Suprapubic skin (tissue), 4 donors: ENCODE results near the gene BRICD5. TPM values are rescaled to one million over a fixed set of nuclear protein-coding genes. Genes with fewer than 3 reads are reported as not detected.

Source experiments
- DNase-seq, 2 donors: peaks; one replicate each; pipeline ENCODE4 v3.0.0-alpha.2; 2019; ENCODE audit warnings: low spot score in 2 of 2
- H3K27ac ChIP-seq: fragments of 200-600 bp; sonication (generic); one replicate; pipeline ENCODE4 v1.5.1; 2019
- H3K27me3 ChIP-seq: fragments of 200-600 bp; sonication (generic); one replicate; pipeline ENCODE4 v1.5.1; 2019
- H3K36me3 ChIP-seq: fragments of 200-600 bp; sonication (generic); one replicate; pipeline ENCODE4 v1.5.1; 2019
- H3K4me1 ChIP-seq: fragments of 200-600 bp; sonication (generic); one replicate; pipeline ENCODE4 v1.5.1; 2019
- H3K4me3 ChIP-seq: fragments of 200-600 bp; sonication (generic); one replicate; pipeline ENCODE4 v1.5.1; 2019; ENCODE audit warnings: mild to moderate bottlenecking
- H3K9me3 ChIP-seq: fragments of 200-600 bp; sonication (generic); one replicate; pipeline ENCODE4 v1.5.1; 2019
- EP300 ChIP-seq: sonication (generic); formaldehyde crosslinking; IDR thresholded peaks from one replicate; pipeline ENCODE4 v1.6.1; 2017; ENCODE audit warnings: antibody characterized with exemption
- POLR2A ChIP-seq, 2 donors: fragments of 450-650 bp; IDR thresholded peaks; one replicate each; pipeline ENCODE4 v1.6.1; 2017; ENCODE audit warnings: antibody characterized with exemption in 2 of 2, mild to moderate bottlenecking in 2 of 2, moderate library complexity in 2 of 2
- POLR2AphosphoS5 ChIP-seq, 3 donors: sonication (generic); formaldehyde crosslinking; IDR thresholded peaks; one replicate each; pipeline ENCODE4 v1.6.1; 2017; ENCODE audit warnings: antibody characterized with exemption in 3 of 3
- WGBS: methylation state at CpG from one replicate; pipeline ENCODE4 v1.1.5; 2018; 5-methylcytosine and 5-hydroxymethylcytosine counted together
- total RNA-seq, 4 donors: library from RNA; depleted of rRNA; stranded (reverse); fragments of >200 nt; gene quantifications; one replicate each; pipeline ENCODE4 v1.1.0, GENCODE V29; 2016
- TF ChIP-seq, protein P1 (sequence below), 2 donors: fragments of 200-600 bp in 1 of 2; fragments of 450-650 bp in 1 of 2; sonication (generic) in 1 of 2; IDR thresholded peaks; one replicate each; pipeline ENCODE4 v1.5.1; 2016 to 2019; ENCODE audit warnings: antibody characterized with exemption in 2 of 2, mild to moderate bottlenecking in 1 of 2, moderate library complexity in 1 of 2

The BRICD5 gene
- total RNA-seq, 4 donors from 2014 or later, result 2.2 to 10.0 (median 3.2) TPM

DNA sequence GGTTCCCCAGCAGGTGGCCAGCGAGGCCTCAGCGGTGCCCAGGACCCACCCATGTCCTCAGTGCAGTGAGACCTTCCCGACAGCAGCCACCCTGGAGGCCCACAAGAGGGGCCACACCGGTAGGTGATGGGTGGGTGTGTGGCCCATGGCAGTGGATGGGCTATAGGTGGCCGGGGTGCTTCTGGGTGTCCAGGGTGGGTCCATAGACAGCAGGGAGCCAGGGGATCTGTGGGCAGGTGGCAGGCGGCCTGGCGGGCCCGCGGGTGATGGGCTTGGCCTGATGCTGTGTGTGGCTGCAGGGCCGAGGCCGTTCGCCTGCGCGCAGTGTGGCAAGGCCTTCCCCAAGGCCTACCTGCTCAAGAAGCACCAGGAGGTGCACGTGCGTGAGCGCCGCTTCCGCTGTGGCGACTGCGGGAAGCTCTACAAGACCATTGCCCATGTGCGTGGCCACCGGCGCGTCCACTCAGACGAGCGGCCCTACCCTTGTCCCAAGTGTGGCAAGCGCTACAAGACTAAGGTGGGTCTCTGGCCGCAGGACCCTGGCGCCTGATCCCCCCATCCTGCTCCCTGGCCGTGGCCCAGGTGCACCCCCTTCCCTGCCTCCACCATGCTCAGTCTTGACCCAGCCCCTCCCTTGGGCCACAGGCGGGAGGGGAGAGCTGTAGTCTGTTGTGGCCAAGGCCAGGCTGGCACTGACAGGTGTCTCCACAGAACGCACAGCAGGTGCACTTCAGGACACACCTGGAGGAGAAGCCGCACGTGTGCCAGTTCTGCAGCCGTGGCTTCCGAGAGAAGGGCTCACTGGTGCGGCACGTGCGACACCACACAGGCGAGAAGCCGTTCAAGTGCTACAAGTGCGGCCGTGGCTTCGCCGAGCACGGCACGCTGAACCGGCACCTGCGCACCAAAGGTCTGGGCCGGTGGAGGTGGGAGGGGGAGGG lies 23.5 kb upstream of the BRICD5 start:
- peaks cover 64% of the 10 kb centered on the region for H3K36me3 ChIP-seq
- no peak overlapping the region for H3K27ac ChIP-seq
- no peak for TF ChIP-seq EP300
- TF ChIP-seq, protein P1, sequence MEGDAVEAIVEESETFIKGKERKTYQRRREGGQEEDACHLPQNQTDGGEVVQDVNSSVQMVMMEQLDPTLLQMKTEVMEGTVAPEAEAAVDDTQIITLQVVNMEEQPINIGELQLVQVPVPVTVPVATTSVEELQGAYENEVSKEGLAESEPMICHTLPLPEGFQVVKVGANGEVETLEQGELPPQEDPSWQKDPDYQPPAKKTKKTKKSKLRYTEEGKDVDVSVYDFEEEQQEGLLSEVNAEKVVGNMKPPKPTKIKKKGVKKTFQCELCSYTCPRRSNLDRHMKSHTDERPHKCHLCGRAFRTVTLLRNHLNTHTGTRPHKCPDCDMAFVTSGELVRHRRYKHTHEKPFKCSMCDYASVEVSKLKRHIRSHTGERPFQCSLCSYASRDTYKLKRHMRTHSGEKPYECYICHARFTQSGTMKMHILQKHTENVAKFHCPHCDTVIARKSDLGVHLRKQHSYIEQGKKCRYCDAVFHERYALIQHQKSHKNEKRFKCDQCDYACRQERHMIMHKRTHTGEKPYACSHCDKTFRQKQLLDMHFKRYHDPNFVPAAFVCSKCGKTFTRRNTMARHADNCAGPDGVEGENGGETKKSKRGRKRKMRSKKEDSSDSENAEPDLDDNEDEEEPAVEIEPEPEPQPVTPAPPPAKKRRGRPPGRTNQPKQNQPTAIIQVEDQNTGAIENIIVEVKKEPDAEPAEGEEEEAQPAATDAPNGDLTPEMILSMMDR (IDR thresholded peaks at IDR 0.05), result no peak
- TF ChIP-seq POLR2AphosphoS5 (IDR thresholded peaks at IDR 0.05), result no peak
- TF ChIP-seq POLR2A (IDR thresholded peaks at IDR 0.05), result no peak
- H3K9me3 ChIP-seq, result no peaks in the 10 kb centered on the region
- H3K4me1 ChIP-seq, result peaks cover 39% of the 10 kb centered on the region
- peaks cover 19% of the 10 kb centered on the region for H3K27me3 ChIP-seq
- 96% methylated on average over 13 of the region's 51 CpGs for WGBS
- H3K4me3 ChIP-seq, result no peak overlapping the region
- peak in 1 of 2 donors; percentile 62 for DNase-seq

GRCh38 chr16:2233046-2233775 lies 22.5 kb upstream of the BRICD5 start:
- peaks cover 34% of the 10 kb centered on the region for H3K4me1 ChIP-seq
- TF ChIP-seq EP300, result no peak
- TF ChIP-seq, protein P1 (IDR thresholded peaks at IDR 0.05), result no peak
- no peak for TF ChIP-seq POLR2AphosphoS5 (IDR thresholded peaks at IDR 0.05)
- TF ChIP-seq POLR2A (IDR thresholded peaks at IDR 0.05), result no peak
- H3K9me3 ChIP-seq, result no peaks in the 10 kb centered on the region
- H3K27me3 ChIP-seq, result peaks cover 19% of the 10 kb centered on the region
- DNase-seq, result peak in 1 of 2 donors; percentile 62
- H3K4me3 ChIP-seq, result no peak overlapping the region
- 100% methylated on average over 5 of the region's 28 CpGs for WGBS
- peaks cover 74% of the 10 kb centered on the region for H3K36me3 ChIP-seq
- H3K27ac ChIP-seq, result no peak overlapping the region

GRCh38 chr16:2232094-2232990 lies 21.7 kb upstream of the BRICD5 start:
- Histone ChIP-seq H3K36me3 (peaks cover 76% of the 10 kb centered on the region), H3K4me3 (no peak overlapping the region)
- 87% methylated on average over 16 of the region's 41 CpGs for WGBS

DNA sequence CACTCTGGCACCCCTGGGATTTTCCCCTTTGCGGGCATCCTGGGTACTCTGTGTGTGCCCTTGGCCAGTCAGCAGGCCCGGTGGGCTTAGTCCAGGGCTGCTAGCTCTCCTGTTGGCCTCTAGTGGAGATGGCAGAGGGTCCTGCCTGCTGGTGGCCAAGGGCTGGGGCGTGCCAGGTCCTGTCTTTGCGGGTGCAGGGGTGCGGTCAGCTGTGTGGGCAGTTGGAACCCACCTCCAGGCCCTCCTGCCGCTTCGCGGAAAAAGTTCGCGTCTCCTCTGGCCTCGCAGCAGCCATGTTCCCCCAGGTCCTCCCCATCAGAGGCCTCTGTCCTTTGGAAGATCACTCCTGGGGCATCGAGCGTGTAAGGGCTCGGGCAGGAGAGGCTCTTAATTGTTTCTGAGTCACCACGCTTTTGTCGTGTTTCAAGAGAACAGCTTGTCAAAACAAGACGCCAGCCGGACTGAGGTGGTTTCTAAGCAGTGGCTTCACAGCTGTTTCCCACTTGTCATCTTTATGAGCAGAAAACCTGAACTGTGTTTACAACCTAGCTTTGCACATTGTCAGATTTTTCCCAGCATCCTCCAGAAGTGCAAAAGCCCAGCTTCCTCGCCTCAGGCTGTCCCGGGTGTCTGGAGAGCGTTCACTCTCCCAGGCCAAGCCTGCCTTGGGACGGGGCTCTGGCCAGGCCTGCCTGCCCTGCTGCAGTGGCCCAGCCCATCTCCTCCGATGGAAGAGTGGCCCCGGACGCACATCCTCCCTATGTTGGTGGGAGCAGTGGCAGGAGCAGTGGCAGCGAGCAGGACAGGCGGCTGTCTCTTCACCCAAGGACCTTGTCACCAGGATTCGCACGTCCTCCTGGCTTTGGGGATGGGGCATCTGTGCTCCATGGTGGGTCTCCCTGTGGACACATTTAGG lies 20.6 kb upstream of the BRICD5 start:
- 86% methylated on average over 22 of the region's 29 CpGs for WGBS
- Histone ChIP-seq H3K9me3 (no peaks in the 10 kb centered on the region), H3K27me3 (peaks cover 2% of the 10 kb centered on the region), H3K4me1 (peaks cover 21% of the 10 kb centered on the region), H3K4me3 (no peak overlapping the region), H3K36me3 (peaks cover 76% of the 10 kb centered on the region), H3K27ac (peak overlapping the region; percentile 66)
- TF ChIP-seq EP300 (no peak), POLR2A (IDR thresholded peaks at IDR 0.05) (no peak), POLR2AphosphoS5 (IDR thresholded peaks at IDR 0.05) (no peak)
- TF ChIP-seq, protein P1 (IDR thresholded peaks at IDR 0.05), result no peak
- no peak for DNase-seq

More at GRCh38 chr16:2232094-2232990, 21.7 kb upstream of the BRICD5 start:
- H3K27me3 ChIP-seq, result peaks cover 12% of the 10 kb centered on the region
- no peaks in the 10 kb centered on the region for H3K9me3 ChIP-seq
- DNase-seq, result no peak
- no peak for TF ChIP-seq POLR2A (IDR thresholded peaks at IDR 0.05)
- no peak for TF ChIP-seq EP300
- TF ChIP-seq, protein P1 (IDR thresholded peaks at IDR 0.05), result no peak
- no peak for TF ChIP-seq POLR2AphosphoS5 (IDR thresholded peaks at IDR 0.05)
- H3K27ac ChIP-seq, result no peak overlapping the region
- peaks cover 28% of the 10 kb centered on the region for H3K4me1 ChIP-seq
